Lung (tissue), 12 donors: ENCODE results near the gene POLR2L. TPM values are rescaled to one million over a fixed set of nuclear protein-coding genes. Genes with fewer than 3 reads are reported as not detected.

Experiments
- ATAC-seq: fragments of 200-7000 bp; cut with Tn5 transposase; one replicate; pipeline ENCODE4 v1.9.1; 2020; ENCODE audit warnings: moderate number of reproducible peaks; ENCODE audit not compliant: insufficient read depth, low FRiP score
- DNase-seq, 3 donors: peaks; one replicate each; pipeline ENCODE4 v3.0.0-alpha.2; 2013 to 2017
- H3K27ac ChIP-seq, 2 donors: one replicate each; pipeline ENCODE4 v1.5.1; 2013; ENCODE audit warnings: mild to moderate bottlenecking in 2 of 2, moderate library complexity in 2 of 2, control low read depth in 1 of 2, inconsistent platforms in 1 of 2, low read depth in 1 of 2, low read length in 1 of 2
- H3K27me3 ChIP-seq, 3 donors: one replicate each; pipeline ENCODE4 v1.5.1; 2013; ENCODE audit warnings: low read length in 2 of 3; ENCODE audit not compliant: control insufficient read depth in 3 of 3, insufficient read depth in 3 of 3
- H3K36me3 ChIP-seq, 4 donors: one replicate each; pipeline ENCODE4 v1.5.1; 2013; ENCODE audit warnings: low read length in 4 of 4, mild to moderate bottlenecking in 1 of 4, moderate library complexity in 1 of 4; ENCODE audit not compliant: control insufficient read depth in 4 of 4, insufficient read depth in 4 of 4
- H3K4me1 ChIP-seq, 5 donors: one replicate each; pipeline ENCODE4 v1.5.1; 2013; ENCODE audit warnings: low read length in 5 of 5, mild to moderate bottlenecking in 2 of 5, moderate library complexity in 1 of 5; ENCODE audit not compliant: control insufficient read depth in 5 of 5, insufficient read depth in 5 of 5
- H3K4me3 ChIP-seq: one replicate; pipeline ENCODE4 v1.5.1; 2013; ENCODE audit warnings: mild to moderate bottlenecking, control low read depth, moderate library complexity
- H3K9ac ChIP-seq, 2 donors: one replicate each; pipeline ENCODE4 v1.5.1; 2013; ENCODE audit warnings: low read length in 2 of 2, control low read depth in 1 of 2; ENCODE audit not compliant: insufficient read depth in 1 of 2
- H3K9me3 ChIP-seq, 4 donors: one replicate each; pipeline ENCODE4 v1.5.1; 2013; ENCODE audit warnings: low read length in 3 of 4, mild to moderate bottlenecking in 1 of 4, moderate library complexity in 1 of 4; ENCODE audit not compliant: control insufficient read depth in 4 of 4, insufficient read depth in 3 of 4
- WGBS, 2 donors: extraction: QIAGEN DNeasy Blood & Tissue Kit; methylation state at CpG; one replicate each; pipeline ENCODE4 v1.1.7; 2013; 5-methylcytosine and 5-hydroxymethylcytosine counted together
- polyA plus RNA-seq, 2 donors: library from polyadenylated mRNA; stranded (reverse); fragments of 200-250 nt; gene quantifications; one replicate each; pipeline ENCODE4 v1.2.1, GENCODE V29; 2013
- total RNA-seq, 2 donors: library from RNA; depleted of rRNA in 1 of 2; stranded (reverse); fragments of >200 nt in 1 of 2; gene quantifications; one replicate each; pipeline ENCODE4 v1.2.1, GENCODE V29; 2014 to 2021
- TF ChIP-seq, protein P1 (sequence below): IDR thresholded peaks from 2 replicates; pipeline ENCODE4 v1.5.1; 2012; ENCODE audit warnings: mild to moderate bottlenecking; ENCODE audit errors: control extremely low read depth, extremely low read depth
- donor health status: control.
- donor health status: control.
- donor health status: Bipolar disorder and iron deficiency.
- donor health status: healthy.
- donor health status: DM: yes; HTN: yes; CAD: no.

Gene POLR2L
- total and polyA plus RNA-seq, 4 donors: 144 to 183 (median 167) TPM

DNA sequence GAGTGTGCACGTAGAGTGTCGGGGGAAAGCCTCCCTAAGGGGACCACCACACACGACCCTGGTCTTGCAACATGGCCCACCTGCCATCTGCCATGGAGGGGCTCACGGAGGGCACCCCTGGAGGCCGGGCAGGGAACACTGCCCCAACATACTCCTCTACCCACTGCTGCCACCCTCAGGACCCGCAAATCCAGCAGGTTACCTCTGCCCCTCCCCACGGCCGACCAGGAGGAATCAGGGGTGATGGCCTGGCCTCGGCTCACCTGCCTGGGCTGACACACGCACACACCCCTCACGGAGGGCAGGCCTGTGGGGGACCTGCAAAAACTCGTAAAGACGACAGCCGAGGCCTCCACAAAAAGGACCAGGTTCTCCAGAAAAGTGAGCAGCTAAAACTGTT lies 38.1 kb upstream of the POLR2L start:
- Histone ChIP-seq H3K4me3 (no peak overlapping the region), H3K9ac (no peak overlapping the region), H3K27ac (no peak overlapping the region), H3K9me3 (no peaks in the 10 kb centered on the region), H3K27me3 (no peaks in the 10 kb centered on the region), H3K4me1 (no peaks in the 10 kb centered on the region), H3K36me3 (peaks cover 0 to 41% (median 3%) of the 10 kb centered on the region in 4 donors)
- 85 to 90% methylated on average over 14 of the region's 14 CpGs for WGBS, 2 donors
- ATAC-seq: no peak
- DNase-seq: no peak
- TF ChIP-seq, protein P1, sequence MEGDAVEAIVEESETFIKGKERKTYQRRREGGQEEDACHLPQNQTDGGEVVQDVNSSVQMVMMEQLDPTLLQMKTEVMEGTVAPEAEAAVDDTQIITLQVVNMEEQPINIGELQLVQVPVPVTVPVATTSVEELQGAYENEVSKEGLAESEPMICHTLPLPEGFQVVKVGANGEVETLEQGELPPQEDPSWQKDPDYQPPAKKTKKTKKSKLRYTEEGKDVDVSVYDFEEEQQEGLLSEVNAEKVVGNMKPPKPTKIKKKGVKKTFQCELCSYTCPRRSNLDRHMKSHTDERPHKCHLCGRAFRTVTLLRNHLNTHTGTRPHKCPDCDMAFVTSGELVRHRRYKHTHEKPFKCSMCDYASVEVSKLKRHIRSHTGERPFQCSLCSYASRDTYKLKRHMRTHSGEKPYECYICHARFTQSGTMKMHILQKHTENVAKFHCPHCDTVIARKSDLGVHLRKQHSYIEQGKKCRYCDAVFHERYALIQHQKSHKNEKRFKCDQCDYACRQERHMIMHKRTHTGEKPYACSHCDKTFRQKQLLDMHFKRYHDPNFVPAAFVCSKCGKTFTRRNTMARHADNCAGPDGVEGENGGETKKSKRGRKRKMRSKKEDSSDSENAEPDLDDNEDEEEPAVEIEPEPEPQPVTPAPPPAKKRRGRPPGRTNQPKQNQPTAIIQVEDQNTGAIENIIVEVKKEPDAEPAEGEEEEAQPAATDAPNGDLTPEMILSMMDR: no peak

DNA sequence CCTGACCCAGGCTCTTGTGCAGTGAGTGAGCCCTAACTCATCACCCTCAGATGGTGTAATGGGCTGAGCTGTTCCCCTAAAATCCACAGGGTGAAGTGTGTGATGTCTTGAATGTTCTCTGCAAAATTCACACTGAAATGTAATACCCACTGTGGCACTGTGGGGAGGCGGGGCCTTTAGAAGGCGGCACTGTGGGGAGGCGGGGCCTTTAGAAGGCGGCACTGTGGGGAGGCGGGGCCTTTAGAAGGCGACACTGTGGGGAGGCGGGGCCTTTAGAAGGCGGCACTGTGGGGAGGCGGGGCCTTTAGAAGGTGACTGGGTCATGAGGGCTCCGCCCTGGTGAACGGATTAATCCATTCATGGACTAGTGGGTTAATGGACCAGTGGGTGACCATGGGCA lies 35.2 kb upstream of the POLR2L start:
- no peak for ATAC-seq
- Histone ChIP-seq H3K27me3 (no peaks in the 10 kb centered on the region), H3K4me3 (no peak overlapping the region), H3K4me1 (peaks cover 0 to 8% (median 0%) of the 10 kb centered on the region in 5 donors), H3K9me3 (no peaks in the 10 kb centered on the region), H3K9ac (no peak overlapping the region), H3K36me3 (peaks cover 0 to 22% (median 3%) of the 10 kb centered on the region in 4 donors), H3K27ac (no peak overlapping the region)
- TF ChIP-seq, protein P1: no peak
- 94 to 97% methylated on average over 11 of the region's 11 CpGs for WGBS, 2 donors
- DNase-seq: no peak

DNA sequence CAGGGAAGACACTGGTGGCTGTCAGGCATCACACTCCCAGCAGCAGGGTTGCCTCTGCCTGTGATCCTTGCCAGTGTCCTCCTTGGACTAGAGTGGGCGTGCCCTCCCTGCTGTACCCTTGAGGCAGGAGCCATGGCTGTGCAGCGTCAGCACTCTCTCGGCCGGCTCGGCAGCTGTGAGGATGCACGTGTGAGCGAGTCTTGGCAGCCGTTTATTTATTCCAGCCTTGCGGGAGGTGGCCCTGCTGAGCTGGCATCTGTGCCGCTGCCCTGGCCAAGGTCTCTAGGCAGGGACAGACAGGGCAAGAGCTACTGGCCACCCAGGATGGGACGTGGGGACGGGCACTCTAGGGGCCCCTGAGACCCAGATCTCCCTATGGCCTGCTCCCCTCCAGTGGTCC lies 34.2 kb upstream of the POLR2L start:
- TF ChIP-seq, protein P1: no peak
- DNase-seq (no peak), ATAC-seq (no peak)
- Histone ChIP-seq H3K4me1 (peaks cover 0 to 8% (median 0%) of the 10 kb centered on the region in 5 donors), H3K36me3 (peaks cover 0 to 18% (median 3%) of the 10 kb centered on the region in 4 donors), H3K9me3 (no peaks in the 10 kb centered on the region), H3K27me3 (no peaks in the 10 kb centered on the region), H3K4me3 (no peak overlapping the region), H3K9ac (no peak overlapping the region), H3K27ac (no peak overlapping the region)
- 73 to 91% methylated on average over 12 of the region's 12 CpGs for WGBS, 2 donors

DNA sequence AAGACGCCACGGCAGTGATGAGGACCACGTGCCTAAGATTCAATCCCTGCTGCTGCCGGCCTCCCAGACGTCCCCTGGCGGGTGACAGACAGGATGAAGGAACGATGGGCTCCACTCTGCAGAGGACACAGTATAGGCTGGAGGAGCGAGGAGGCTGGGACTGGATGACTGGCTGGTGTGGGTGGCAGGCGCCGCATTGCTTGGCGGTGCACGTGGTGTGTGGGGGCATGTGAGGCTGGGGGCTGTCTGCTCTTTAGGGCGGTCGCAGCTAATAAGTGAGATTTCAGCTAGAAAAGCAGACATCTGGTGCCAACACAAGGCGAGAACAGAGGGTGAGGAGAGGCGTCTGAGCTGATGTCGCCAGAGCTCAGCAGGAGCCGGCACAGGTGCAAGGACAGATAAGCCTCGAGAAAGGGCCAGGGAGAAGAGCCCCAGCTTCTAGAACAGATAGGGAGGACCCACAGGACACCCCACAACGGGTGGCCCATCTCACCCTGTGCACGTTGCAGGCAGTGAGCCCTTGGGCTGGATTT lies 33.5 kb upstream of the POLR2L start:
- no peak overlapping the region for H3K4me3 ChIP-seq
- no peaks in the 10 kb centered on the region for H3K27me3 ChIP-seq
- DNase-seq (no peak), ATAC-seq (no peak)
- TF ChIP-seq, protein P1: no peak
- no peaks in the 10 kb centered on the region for H3K9me3 ChIP-seq
- no peak overlapping the region for H3K9ac ChIP-seq
- WGBS, 2 donors: 91 to 93% methylated on average over 21 of the region's 21 CpGs
- no peak overlapping the region for H3K27ac ChIP-seq
- peaks cover 0 to 8% (median 0%) of the 10 kb centered on the region in 5 donors for H3K4me1 ChIP-seq
- peaks cover 0 to 16% (median 3%) of the 10 kb centered on the region in 4 donors for H3K36me3 ChIP-seq
